ENCODE data around the gene NME2.

- TF ChIP-seq CTCF (IDR thresholded peaks at IDR 0.05; ENCODE audit: low read depth, low read length), result no peak
- no peak for TF ChIP-seq EZH2phosphoT487 (IDR thresholded peaks at IDR 0.05; ENCODE audit: low read depth)
Observed at GRCh38 chr17:51214920-51215319, 48.7 kb downstream of the NME2 start.
